ENCODE measurements around the gene NTSR1. TPM values are rescaled to one million over a fixed set of nuclear protein-coding genes. Genes with fewer than 3 reads are reported as not detected.
A peak's percentile ranks its signal among the peaks of the same experiment; 100 is the strongest.

Gene NTSR1
- total RNA-seq, 6 experiments from 2014 or later, result 0.04 to 0.74 (median 0.09) TPM; not detected in 2

- TF ChIP-seq POLR2A (IDR thresholded peaks at IDR 0.05) (no peak), CTCF (IDR thresholded peaks at IDR 0.05) (no peak)
- DNase-seq (peak in 2 of 3 donors; percentile 12 to 40), ATAC-seq (no peak)
- Histone ChIP-seq H3K27ac (no peak overlapping the region), H3K36me3 (no peaks in the 10 kb centered on the region), H3K9me3 (no peaks in the 10 kb centered on the region), H3K27me3 (no peaks in the 10 kb centered on the region), H3K4me1 (no peaks in the 10 kb centered on the region), H3K4me3 (no peak overlapping the region)
- intact Hi-C loops (cut with DNase I), result no loop called here
- WGBS (ENCODE audit: insufficient coverage, low coverage, low lambda C conversion rate, missing lambda C conversion rate), result 10% methylated on average over 2 of the region's 11 CpGs
These were observed 15.3 kb downstream of the NTSR1 start for GRCh38 chr20:62723768-62724450.

GRCh38 chr20:62724692-62725595 is 16.3 kb downstream of the NTSR1 start:
- Histone ChIP-seq H3K27me3 (no peaks in the 10 kb centered on the region), H3K36me3 (no peaks in the 10 kb centered on the region), H3K4me1 (no peaks in the 10 kb centered on the region), H3K4me3 (no peak overlapping the region), H3K27ac (no peak overlapping the region), H3K9me3 (no peaks in the 10 kb centered on the region)
- TF ChIP-seq POLR2A (IDR thresholded peaks at IDR 0.05) (no peak), CTCF (IDR thresholded peaks at IDR 0.05) (no peak)
- intact Hi-C loops (cut with DNase I), result no loop called here
- no peak for ATAC-seq
- WGBS (ENCODE audit: insufficient coverage, low coverage, low lambda C conversion rate, missing lambda C conversion rate), result 59% methylated on average over 3 of the region's 24 CpGs
- peak in 2 of 3 donors; percentile 8 to 39 for DNase-seq

GRCh38 chr20:62725596-62726268 is 17.1 kb downstream of the NTSR1 start:
- peak in 2 of 3 donors; percentile 0 to 6 for DNase-seq
- WGBS (ENCODE audit: insufficient coverage, low coverage, low lambda C conversion rate, missing lambda C conversion rate), result 56% methylated on average over 6 of the region's 15 CpGs
- intact Hi-C loops (cut with DNase I), result no loop called here

More at GRCh38 chr20:62725596-62726268, 17.1 kb downstream of the NTSR1 start:
- ATAC-seq, result no peak
- Histone ChIP-seq H3K4me1 (no peaks in the 10 kb centered on the region), H3K36me3 (no peaks in the 10 kb centered on the region), H3K9me3 (no peaks in the 10 kb centered on the region), H3K27me3 (no peaks in the 10 kb centered on the region), H3K4me3 (no peak overlapping the region), H3K27ac (no peak overlapping the region)
- TF ChIP-seq POLR2A (IDR thresholded peaks at IDR 0.05) (no peak), CTCF (IDR thresholded peaks at IDR 0.05) (no peak)

Data from right lobe of liver (tissue), 6 donors.